HepG2 (cell line): ENCODE results near the gene KRTAP12-3. TPM values are rescaled to one million over a fixed set of nuclear protein-coding genes. Genes with fewer than 3 reads are reported as not detected.

Source experiments
- AGO1 ChIP-seq: fragments of 200-400 bp; formaldehyde crosslinking; IDR thresholded peaks from 2 replicates; pipeline ENCODE4 v1.6.1; 2017; ENCODE audit warnings: mild to moderate bottlenecking, low read depth, low read length, moderate library complexity; ENCODE audit not compliant: poor library complexity, severe bottlenecking
- ARNTL ChIP-seq: sonication (generic); formaldehyde crosslinking; IDR thresholded peaks from 2 replicates; pipeline ENCODE4 v1.4.0; 2020; ENCODE audit warnings: mild to moderate bottlenecking, missing genetic modification reagents
- ASH2L ChIP-seq: fragments of 300-600, 200-600 bp; sonication (generic); IDR thresholded peaks from 2 replicates; pipeline ENCODE4 v1.7.0; 2017; ENCODE audit warnings: low read depth, mild to moderate bottlenecking, moderate library complexity, mixed read lengths, low read length; ENCODE audit not compliant: insufficient read length
- BCL6 ChIP-seq: IDR thresholded peaks from 2 replicates; pipeline ENCODE4 v1.6.1; 2016; ENCODE audit warnings: missing genetic modification reagents, missing compliant biosample characterization
- EZH2 ChIP-seq: conservative IDR thresholded peaks from 2 replicates; pipeline ENCODE4 v1.6.1; 2012; ENCODE audit warnings: mild to moderate bottlenecking, low read depth, low read length, moderate library complexity
- HOXA3 ChIP-seq: sonication (generic); formaldehyde crosslinking; IDR thresholded peaks from 2 replicates; pipeline ENCODE4 v1.5.0; 2020; ENCODE audit warnings: missing genetic modification reagents
- ISL2 ChIP-seq: sonication (generic); formaldehyde crosslinking; IDR thresholded peaks from 2 replicates; pipeline ENCODE4 v1.5.0; 2020; ENCODE audit warnings: missing genetic modification reagents
- MZF1 ChIP-seq: sonication (generic); formaldehyde crosslinking; IDR thresholded peaks from 2 replicates; pipeline ENCODE4 v1.8.1; 2023; ENCODE audit warnings: mild to moderate bottlenecking, missing genetic modification reagents, borderline replicate concordance
- TBX2 ChIP-seq: sonication (generic); formaldehyde crosslinking; IDR thresholded peaks from 2 replicates; pipeline ENCODE4 v1.5.0; 2020; ENCODE audit warnings: missing genetic modification reagents, mild to moderate bottlenecking, borderline replicate concordance
- WIZ ChIP-seq: sonication (generic); formaldehyde crosslinking; IDR thresholded peaks from 2 replicates; pipeline ENCODE4 v1.5.1; 2020; ENCODE audit warnings: mild to moderate bottlenecking, missing genetic modification reagents
- ZBTB7A ChIP-seq: sonication (generic); formaldehyde crosslinking; IDR thresholded peaks from 2 replicates; pipeline ENCODE4 v1.8.0; 2022; ENCODE audit warnings: mild to moderate bottlenecking, missing genetic modification reagents
- ZFP37 ChIP-seq: sonication (generic); formaldehyde crosslinking; IDR thresholded peaks from 2 replicates; pipeline ENCODE4 v1.4.0; 2020; ENCODE audit warnings: missing genetic modification reagents, borderline replicate concordance
- ZNF350 ChIP-seq: sonication (generic); formaldehyde crosslinking; IDR thresholded peaks from 2 replicates; pipeline ENCODE4 v1.4.0; 2020; ENCODE audit warnings: mild to moderate bottlenecking, low read depth, missing genetic modification reagents, borderline replicate concordance
- ZNF607 ChIP-seq: sonication (generic); formaldehyde crosslinking; IDR thresholded peaks from 2 replicates; pipeline ENCODE4 v1.5.1; 2020; ENCODE audit warnings: missing genetic modification reagents, mild to moderate bottlenecking, borderline replicate concordance
- ZNF777 ChIP-seq: sonication (generic); formaldehyde crosslinking; IDR thresholded peaks from 2 replicates; pipeline ENCODE4 v1.4.0; 2020; ENCODE audit warnings: missing genetic modification reagents
- ZSCAN25 ChIP-seq: sonication (generic); formaldehyde crosslinking; IDR thresholded peaks from 2 replicates; pipeline ENCODE4 v1.8.0; 2022; ENCODE audit warnings: mild to moderate bottlenecking, missing genetic modification reagents
- polyA plus RNA-seq, 8 experiments: library from polyadenylated mRNA; depleted of rRNA in 3 of 8; stranded (reverse) in 7 of 8; unstranded in 1 of 8; fragments of >200 nt; fragmentation: Illumina TruSeq in 4 of 8; extraction: Trizol in 4 of 8; gene quantifications; 2 replicates each; pipeline versions ENCODE4 v1.2.1 to v1.2.3, GENCODE V29; 2011 to 2016; ENCODE audit warnings: low read depth in 4 of 8, missing spikeins in 1 of 8, mixed read lengths in 1 of 8; ENCODE audit not compliant: insufficient read depth in 1 of 8
- total RNA-seq, 5 experiments: library from RNA; depleted of rRNA; stranded (reverse); fragments of >200 nt; fragmentation: Illumina TruSeq; extraction: Trizol; gene quantifications; 2 replicates each; pipeline ENCODE4 v1.2.3, GENCODE V29; 2016; ENCODE audit warnings: low read depth in 1 of 5
- TF ChIP-seq, protein P1 (sequence below): sonication (generic); formaldehyde crosslinking; IDR thresholded peaks from 2 replicates; pipeline ENCODE4 v1.5.0; 2020; ENCODE audit warnings: missing genetic modification reagents
- TF ChIP-seq, protein P2 (sequence below): sonication (generic); formaldehyde crosslinking; IDR thresholded peaks from 2 replicates; pipeline ENCODE4 v1.4.0; 2020; ENCODE audit warnings: missing genetic modification reagents
- TF ChIP-seq, protein P3 (sequence below): sonication (generic); formaldehyde crosslinking; IDR thresholded peaks from 2 replicates; pipeline ENCODE4 v1.4.0; 2020; ENCODE audit warnings: missing genetic modification reagents, mild to moderate bottlenecking, borderline replicate concordance

Gene KRTAP12-3
- total and polyA plus RNA-seq, 2 of the 13 experiments (the other 11 are each of a cell fraction or from before 2014, with no cell fraction given): not detected

DNA sequence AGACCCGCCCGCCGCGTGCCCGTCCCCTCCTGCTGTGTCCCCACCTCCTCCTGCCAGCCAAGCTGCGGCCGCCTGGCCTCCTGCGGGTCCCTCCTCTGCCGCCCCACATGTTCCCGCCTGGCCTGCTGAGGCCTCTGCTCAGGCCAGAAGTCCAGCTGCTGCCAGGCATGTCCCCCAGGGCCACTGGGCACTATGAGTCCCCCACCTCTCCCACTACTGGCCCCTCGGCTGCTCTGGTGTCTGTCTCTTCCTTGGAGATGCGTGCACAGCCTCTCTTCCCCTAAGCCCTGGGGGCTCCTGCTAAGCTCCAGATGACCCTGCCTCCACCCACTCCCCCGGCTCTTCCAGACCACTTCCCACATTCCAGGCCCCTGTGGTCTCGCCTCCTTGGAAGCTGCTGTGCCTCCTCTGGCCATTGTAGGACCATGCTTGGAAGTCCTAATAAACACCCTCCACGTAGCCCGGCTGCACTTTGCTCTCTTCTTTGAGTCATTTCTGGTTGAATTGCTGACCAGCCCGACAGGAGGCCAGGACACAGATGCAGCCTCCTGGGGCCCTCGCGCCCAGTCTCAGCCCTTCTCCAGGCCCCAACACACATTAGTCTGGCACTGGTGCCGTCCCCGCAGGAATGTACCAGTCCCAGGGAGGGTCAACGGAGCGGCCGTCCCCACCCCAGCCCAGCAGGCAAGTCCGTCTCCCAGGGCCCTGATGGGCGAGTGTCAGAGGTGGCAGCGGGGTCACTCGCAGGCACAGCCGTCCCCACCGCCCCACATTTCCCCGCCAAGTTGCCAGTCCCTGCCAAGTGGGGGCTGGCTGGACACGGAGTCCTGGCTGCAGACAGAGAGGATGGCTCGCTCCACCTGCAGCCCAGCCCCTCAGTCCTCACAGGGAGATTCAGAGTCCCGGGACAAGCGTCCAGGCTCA, 40.3 kb downstream of the KRTAP12-3 start (continued):
- TF ChIP-seq MZF1 (no peak), ARNTL (CRISPR knock-in tag) (peak; percentile 51; the same call in 1 of the 2 replicates), ZFP37 (CRISPR knock-in tag) (no peak), BCL6 (CRISPR knock-in tag) (peak; percentile 18; the same call in 1 of the 2 replicates), ZNF777 (CRISPR knock-in tag) (0 out of 2 replicates have a peak, but pooled peaks have one; percentile 24), HOXA3 (CRISPR knock-in tag) (peak; percentile 32; the same call in 1 of the 2 replicates), ZNF607 (peak; percentile 36; the same call in 1 of the 2 replicates), AGO1 (no peak), ZBTB7A (CRISPR knock-in tag) (0 out of 2 replicates have a peak, but pooled peaks have one; percentile 45), EZH2 (no peak), ISL2 (CRISPR knock-in tag) (no peak), ASH2L (peak; percentile 41), ZSCAN25 (CRISPR knock-in tag) (peak; percentile 57; the same call in 1 of the 2 replicates), ZNF350 (CRISPR knock-in tag) (peak; percentile 48; the same call in 1 of the 2 replicates), WIZ (peak; percentile 13; the same call in 1 of the 2 replicates), TBX2 (peak; percentile 40)
- TF ChIP-seq, protein P1, sequence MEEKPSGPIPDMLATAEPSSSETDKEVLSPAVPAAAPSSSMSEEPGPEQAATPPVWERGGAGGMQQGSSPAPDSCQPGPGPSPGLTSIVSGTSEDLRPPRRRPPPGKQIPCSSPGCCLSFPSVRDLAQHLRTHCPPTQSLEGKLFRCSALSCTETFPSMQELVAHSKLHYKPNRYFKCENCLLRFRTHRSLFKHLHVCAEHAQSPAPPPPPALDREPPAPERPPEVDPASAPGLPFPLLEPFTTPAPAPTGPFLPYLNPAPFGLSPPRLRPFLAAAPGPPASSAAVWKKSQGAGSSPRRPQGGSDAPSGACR (CRISPR knock-in tag): peak; percentile 65; the same call in 1 of the 2 replicates
- TF ChIP-seq, protein P2, sequence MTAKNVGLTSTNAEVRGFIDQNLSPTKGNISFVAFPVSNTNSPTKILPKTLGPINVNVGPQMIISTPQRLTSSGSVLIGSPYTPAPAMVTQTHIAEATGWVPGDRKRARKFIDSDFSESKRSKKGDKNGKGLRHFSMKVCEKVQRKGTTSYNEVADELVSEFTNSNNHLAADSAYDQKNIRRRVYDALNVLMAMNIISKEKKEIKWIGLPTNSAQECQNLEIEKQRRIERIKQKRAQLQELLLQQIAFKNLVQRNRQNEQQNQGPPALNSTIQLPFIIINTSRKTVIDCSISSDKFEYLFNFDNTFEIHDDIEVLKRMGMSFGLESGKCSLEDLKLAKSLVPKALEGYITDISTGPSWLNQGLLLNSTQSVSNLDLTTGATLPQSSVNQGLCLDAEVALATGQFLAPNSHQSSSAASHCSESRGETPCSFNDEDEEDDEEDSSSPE (CRISPR knock-in tag): peak; percentile 47; the same call in 1 of the 2 replicates
- TF ChIP-seq, protein P3, sequence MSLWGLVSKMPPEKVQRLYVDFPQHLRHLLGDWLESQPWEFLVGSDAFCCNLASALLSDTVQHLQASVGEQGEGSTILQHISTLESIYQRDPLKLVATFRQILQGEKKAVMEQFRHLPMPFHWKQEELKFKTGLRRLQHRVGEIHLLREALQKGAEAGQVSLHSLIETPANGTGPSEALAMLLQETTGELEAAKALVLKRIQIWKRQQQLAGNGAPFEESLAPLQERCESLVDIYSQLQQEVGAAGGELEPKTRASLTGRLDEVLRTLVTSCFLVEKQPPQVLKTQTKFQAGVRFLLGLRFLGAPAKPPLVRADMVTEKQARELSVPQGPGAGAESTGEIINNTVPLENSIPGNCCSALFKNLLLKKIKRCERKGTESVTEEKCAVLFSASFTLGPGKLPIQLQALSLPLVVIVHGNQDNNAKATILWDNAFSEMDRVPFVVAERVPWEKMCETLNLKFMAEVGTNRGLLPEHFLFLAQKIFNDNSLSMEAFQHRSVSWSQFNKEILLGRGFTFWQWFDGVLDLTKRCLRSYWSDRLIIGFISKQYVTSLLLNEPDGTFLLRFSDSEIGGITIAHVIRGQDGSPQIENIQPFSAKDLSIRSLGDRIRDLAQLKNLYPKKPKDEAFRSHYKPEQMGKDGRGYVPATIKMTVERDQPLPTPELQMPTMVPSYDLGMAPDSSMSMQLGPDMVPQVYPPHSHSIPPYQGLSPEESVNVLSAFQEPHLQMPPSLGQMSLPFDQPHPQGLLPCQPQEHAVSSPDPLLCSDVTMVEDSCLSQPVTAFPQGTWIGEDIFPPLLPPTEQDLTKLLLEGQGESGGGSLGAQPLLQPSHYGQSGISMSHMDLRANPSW (CRISPR knock-in tag): no peak
